ENCODE results near the gene DYNC1I2.
"Not testable (repeated sequence)": the region's sequence is repeated elsewhere in the genome, so short reads cannot be mapped to it uniquely, and the experiment has no call there.

The DYNC1I2 gene

DNA sequence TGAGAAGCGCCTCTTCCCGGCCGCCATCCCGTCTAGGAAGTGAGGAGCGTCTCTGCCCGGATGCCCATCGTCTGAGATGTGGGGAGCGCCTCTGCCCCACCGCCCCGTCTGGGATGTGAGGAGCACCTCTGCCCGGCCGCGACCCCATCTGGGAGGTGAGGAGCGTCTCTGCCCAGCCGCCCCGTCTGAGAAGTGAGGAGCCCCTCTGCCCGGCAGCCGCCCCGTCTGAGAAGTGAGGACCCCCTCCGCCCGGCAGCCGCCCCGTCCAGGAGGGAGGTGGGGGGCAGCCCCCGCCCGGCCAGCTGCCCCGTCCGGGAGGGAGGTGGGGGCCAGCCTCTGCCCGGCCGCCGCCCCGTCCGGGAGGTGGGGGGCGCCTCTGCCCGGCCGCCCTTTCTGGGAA is 87.3 kb downstream of the DYNC1I2 start:
- DNase-seq (ENCODE audit: low read depth in 2 of 2), result not testable (repeated sequence)

DNA sequence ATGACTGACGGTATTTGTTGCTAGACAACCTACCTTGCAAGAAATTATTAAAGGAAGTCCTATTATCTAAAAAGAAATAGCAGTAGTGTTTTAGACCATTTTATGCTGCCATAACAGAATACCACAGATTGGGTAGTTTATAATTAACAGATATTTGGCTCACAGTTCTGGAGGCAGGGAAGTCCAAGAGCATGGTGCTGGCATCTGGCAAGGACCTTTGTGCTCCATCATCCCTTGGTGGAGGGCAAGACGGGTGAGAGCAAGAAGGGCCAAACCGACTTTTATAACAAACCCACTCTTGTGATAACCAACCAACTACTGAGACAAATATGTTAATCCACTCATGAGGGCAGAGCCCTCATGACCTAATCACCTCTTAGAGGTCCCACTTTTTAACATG is 91.2 kb downstream of the DYNC1I2 start:
- DNase-seq (ENCODE audit: low read depth in 2 of 2), result no peak

- DNase-seq (ENCODE audit: low read depth in 2 of 2), result no peak
Observed at GRCh38 chr2:171785450-171785849, 98.2 kb downstream of the DYNC1I2 start.

- no peak for DNase-seq (ENCODE audit: low read depth in 2 of 2)
Observed at GRCh38 chr2:171787333-171788072, 100.2 kb downstream of the DYNC1I2 start.

- no peak for DNase-seq (ENCODE audit: low read depth in 2 of 2)
Observed at GRCh38 chr2:171788316-171788993, 101.2 kb downstream of the DYNC1I2 start.

DNA sequence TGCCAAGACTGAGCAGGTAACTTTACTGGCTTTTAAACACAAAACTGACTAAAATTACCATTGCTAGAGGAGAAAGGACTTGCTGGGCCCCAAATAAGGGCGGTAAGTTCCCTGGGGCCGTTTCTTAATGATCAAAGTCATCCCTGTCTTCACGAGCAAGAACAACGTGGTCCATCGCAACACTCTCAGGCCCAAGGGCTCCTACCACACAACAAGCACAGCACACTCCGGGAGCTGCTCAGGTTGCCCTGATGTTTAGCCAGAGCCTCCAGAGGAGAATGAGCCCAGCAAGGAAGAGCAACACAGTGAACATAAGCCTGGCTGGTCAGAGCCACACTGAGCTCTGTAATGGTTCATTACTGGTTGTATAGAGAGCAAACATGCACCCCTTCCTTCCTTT is 102.7 kb downstream of the DYNC1I2 start:
- no peak for DNase-seq (ENCODE audit: low read depth in 2 of 2)

GRCh38 chr2:171791361-171791760 is 104.1 kb downstream of the DYNC1I2 start:
- DNase-seq (ENCODE audit: low read depth in 2 of 2), result no peak

GRCh38 chr2:171792157-171792556 is 104.9 kb downstream of the DYNC1I2 start:
- DNase-seq (ENCODE audit: low read depth in 2 of 2), result no peak

DNA sequence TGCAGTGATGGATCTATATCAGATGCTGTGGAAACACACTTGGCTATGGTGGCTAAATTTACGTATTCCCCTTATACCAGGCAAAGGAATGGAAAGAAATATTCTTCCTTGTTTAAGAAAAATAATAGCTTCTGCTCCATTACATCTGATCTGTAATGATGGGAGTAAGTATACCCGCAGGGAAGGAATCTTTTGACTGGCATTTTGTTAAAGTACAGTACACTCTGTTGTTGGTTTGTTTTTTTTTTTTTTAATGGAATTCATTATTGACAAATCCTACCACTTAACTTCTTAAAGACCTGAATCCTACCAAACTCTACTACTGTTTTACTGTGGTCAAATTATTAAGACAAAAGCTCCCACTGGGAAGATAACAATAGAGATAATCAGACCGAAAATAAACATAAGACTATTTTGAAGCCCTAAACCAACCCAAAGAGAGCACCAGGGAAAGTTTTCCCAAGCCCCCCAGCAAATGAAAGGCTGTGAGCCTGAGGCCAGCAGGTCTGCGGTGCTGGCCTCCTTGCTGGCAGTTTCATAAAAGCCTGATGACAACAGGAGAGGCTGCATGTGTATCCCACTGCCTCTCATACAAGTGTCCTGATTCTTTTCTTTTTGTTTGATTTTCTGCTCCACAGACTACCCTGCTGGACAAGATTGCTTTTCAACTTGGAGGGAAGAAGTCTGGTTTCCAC is 105.8 kb downstream of the DYNC1I2 start:
- DNase-seq (ENCODE audit: low read depth in 2 of 2), result no peak

- DNase-seq (ENCODE audit: low read depth in 2 of 2), result no peak
Observed at GRCh38 chr2:171793691-171794678, 106.7 kb downstream of the DYNC1I2 start.

DNA sequence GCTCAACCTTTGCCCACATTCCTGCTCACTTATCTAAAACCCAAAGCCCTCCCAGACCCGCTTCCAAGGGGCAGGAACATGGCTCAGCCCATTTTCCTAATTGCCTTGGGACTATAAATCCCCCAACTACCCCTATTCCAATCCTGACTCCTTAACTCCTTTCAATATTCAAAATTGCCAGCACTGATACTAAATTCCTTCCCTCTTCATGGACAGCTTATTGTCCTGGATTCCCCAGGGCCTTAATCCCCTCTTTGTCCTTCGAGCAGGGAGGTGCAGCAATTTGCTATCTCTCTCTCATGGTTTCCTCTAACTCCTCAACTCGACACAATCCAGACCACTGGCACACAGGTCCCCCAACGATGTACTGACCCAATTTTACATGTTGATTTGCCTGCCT is 107.6 kb downstream of the DYNC1I2 start:
- no peak for DNase-seq (ENCODE audit: low read depth in 2 of 2)
